NCI-H146 treated with DMSO at 0.1 percent for 48 hours (cell line): ENCODE data around the gene OR6K2.
"Not testable (repeated sequence)": the region's sequence is repeated elsewhere in the genome, so short reads cannot be mapped to it uniquely, and the experiment has no call there.

Experiments
- DNase-seq: peaks from one replicate; lab custom pipeline; 2025; ENCODE audit not compliant: unreplicated experiment; lab: John Stamatoyannopoulos, UW

OR6K2 gene

GRCh38 chr1:158700552-158700951 is at the start of gene OR6K2:
Gene OR6K2 (minus strand): TSS chr1:158700652. CDS start chr1:158700652, 0 bp downstream.
- DNase-seq, result no peak

GRCh38 chr1:158735848-158736247 is 35.4 kb upstream of the OR6K2 start:
- DNase-seq, result no peak

- DNase-seq, result no peak
These were observed 32.1 kb upstream of the OR6K2 start for GRCh38 chr1:158732524-158732923.

DNA sequence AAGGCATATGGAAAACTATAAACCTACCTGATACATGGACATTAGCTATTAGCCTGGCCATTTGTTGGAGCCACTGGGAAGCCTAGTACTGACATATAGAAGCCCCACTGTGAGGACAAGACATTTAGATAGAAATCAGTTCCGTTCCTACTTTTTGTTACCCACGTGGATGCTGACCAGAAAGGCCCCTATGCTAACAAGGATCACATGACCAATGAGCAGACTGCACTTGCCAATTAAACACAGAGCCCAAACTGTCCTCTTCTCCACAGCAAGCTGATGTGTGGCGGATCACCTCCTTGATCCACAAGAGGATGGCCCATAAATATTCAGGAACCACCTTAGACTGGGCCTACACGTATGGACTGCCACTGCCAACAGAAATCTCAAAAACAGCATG is 31.3 kb upstream of the OR6K2 start:
- DNase-seq, result no peak

DNA sequence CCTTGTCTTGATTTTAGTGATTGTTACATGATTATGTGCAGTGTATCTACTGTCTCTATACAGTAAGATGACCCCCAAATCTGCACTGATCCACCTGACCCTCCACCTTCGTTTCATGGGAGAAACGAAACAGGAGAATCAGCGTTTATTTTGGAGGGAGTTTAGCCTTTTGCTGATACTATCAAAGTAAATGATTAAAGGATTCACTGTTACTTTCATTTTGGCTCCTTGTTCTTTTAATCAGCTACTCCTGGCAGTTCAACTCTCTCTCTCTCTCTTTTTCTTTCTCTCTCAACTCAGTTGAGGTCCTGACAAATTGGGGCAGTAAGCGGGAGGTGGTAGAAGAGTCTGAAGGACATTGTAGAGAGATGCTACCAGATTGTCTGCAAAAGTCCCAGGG is 30.0 kb upstream of the OR6K2 start:
- no peak for DNase-seq

GRCh38 chr1:158728510-158729225 is 28.2 kb upstream of the OR6K2 start:
- no peak for DNase-seq

GRCh38 chr1:158724442-158724841 is 24.0 kb upstream of the OR6K2 start:
- no peak for DNase-seq

GRCh38 chr1:158720620-158721019 is 20.2 kb upstream of the OR6K2 start, which contains the start of gene OR6K3:
Gene OR6K3 (minus strand): TSS chr1:158720720. CDS start chr1:158718115, 2,605 bp downstream.
- DNase-seq, result no peak

DNA sequence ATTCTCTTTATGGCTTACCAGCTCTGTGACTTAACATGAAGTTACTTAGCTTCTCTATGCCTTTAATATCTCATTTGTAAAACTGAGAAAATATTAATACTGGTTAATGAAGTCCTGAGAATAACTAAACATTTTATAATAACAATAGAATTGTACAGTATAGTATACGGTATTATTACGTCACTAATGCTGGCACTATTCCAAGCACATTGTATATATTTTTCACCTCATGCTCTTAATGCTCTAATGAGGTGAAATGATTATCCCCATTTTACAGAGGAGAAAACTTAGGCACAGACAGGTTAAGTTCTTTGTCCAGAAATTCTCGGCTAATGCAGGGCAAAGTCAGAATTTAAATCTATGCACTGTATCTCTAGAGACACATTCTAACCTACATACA is 19.2 kb upstream of the OR6K2 start:
- no peak for DNase-seq

DNA sequence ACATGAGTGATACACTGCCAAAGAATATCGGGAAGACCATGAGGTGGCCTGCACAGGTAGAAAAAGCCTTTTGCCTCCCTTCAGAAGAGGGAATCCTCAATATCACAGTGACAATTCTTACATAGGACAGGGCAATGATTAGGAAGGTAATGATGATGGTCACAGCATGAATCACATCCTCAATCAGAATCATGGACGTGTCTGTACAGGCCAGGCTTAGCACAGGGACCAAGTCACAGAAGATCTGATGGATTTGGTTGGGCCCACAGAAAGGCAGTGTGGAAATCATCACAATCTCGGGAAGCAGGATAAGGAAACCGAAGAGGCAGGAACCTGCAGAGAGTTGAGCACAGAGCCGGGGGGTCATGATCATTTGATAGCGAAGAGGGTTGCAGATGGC is 16.9 kb upstream of the OR6K2 start:
- DNase-seq, result no peak

- DNase-seq, result no peak
These were observed 15.9 kb upstream of the OR6K2 start for GRCh38 chr1:158716335-158716734.

DNA sequence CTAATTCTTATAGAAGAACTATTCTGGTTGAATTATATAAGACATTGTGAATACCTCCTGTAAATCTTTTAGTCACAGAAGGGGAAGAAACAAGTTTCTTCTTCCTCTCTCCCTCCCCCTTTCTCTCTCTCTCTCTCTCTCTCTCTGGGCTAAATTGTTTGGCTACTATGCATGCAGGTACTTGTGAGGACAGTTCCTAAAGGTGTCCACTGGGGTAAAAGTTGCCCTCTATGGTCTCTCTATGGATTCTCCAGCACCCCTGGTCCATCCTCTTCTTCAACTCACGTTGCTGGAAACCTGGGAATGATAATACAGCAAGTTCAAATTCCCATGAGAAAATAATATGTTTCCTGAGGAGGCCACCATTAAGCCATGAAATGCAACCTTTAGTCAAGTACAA is 14.3 kb upstream of the OR6K2 start:
- DNase-seq, result no peak

DNA sequence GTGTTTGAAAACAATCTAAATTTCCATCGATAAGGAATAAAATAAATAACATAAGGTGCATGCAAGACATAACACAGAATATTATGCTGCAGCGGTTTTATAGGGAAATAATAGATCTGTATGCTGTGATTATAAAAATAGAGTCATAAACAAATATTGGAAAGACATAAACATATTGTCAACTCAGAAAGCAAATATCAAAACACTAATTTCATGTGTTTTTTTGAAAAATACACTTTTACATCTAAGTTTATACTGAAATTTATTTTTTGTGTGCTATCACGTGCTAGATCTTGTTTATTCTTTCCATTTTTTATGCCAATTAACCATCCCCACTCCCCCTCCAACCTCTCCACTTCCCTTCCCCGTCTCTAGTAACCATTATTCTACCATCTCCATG is 10.6 kb upstream of the OR6K2 start:
- no peak for DNase-seq

DNA sequence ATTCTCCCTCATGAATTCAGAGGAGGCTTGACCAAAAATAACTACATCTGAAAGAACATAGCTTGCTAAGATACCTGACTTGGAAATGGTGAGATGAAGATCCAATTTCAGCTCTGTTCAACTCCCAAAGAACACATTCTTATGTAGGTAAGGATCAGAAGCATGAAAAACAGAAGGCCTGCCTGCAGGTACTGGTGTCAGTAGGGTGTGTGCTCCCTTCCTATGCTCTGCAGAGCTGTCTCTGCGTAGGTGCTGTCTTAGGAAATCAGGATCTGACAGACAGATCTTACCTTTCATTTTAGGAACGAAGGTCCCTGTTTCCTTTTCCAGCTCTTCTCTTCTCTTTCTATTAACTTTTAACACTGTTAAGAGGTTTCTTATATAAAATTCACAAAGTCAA is 5.6 kb upstream of the OR6K2 start:
- no peak for DNase-seq

DNA sequence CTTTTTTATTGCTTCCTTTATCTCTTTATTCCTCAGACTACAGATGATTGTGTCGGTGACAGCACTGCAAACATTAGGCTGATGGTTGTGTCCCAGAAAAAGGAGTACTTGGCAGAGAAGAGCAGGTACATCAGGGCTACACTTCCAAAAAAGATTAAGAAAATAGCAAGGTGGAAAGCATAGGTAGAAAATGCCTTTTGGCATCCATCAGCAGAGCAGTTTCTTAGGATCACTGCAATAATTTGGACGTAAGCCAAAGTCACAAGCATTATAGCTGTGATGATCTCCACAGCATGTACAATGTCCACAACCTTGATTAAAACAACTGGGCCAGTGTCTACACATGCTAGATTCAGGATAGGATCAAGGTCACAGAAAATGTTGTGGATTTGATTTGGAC is 5.9 kb downstream of the OR6K2 start:
- DNase-seq, result no peak

- DNase-seq, result no peak
These were observed 8.1 kb downstream of the OR6K2 start for GRCh38 chr1:158692356-158692755.

DNA sequence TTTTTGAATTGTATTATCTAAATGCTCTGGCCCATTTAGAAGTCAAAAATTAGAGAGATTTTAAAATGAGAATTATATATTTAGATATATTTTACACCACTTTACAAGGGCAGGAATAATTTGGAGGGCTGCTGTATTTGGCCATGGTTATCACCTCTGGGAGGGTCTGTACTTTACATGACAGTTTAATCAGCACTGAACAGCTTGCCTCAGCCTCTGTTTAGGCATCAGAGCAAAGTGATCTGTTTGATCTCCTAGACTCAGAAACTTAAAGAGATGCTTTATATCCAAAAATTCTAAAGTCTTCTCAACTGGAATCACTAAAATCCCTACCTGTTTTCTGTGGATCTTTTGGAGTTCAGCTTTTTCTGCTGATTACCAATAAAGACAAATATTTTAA is 8.5 kb downstream of the OR6K2 start:
- DNase-seq, result no peak

DNA sequence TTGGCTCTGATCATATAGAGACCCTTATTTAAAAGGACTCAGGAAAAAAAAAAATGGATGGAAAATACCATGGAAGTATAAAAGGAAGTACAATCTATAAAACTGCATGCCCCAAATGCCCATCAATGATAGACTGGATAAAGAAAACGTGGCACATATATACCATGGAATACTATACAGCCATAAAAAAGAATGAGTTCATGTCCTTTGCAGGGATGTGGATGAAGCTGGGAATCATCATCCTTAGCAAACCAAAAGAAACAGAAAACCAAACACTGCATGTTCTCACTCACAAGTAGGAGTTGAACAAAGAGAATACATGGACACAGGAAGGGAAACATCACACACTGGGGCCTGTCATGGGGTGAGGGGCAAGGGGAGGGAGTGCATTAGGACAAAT is 9.3 kb downstream of the OR6K2 start:
- DNase-seq, result not testable (repeated sequence)

- no peak for DNase-seq
These were observed 10.6 kb downstream of the OR6K2 start for GRCh38 chr1:158689875-158690274.

- DNase-seq, result no peak
These were observed 11.3 kb downstream of the OR6K2 start for GRCh38 chr1:158689110-158689509.

GRCh38 chr1:158688343-158688742 is 12.1 kb downstream of the OR6K2 start:
- not testable (repeated sequence) for DNase-seq

DNA sequence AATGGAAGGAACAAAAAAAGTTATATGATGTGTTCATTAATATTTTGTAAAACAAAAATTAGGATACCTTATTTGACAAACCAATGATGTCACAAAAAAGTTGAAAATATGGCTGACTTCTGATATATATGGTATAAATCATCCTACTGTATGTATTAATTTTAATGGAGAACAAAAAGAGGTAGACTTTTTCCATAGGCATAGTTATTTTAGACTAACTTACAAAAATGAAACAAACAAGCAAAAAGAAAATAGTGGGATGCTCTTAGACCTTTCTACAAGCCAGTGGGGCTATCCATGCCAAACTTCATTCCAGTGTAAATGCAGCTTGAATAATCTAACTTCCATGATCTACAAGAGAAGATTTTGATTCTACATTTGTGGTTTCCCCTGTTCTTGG is 13.4 kb downstream of the OR6K2 start:
- DNase-seq, result no peak
